ENCODE results near the gene IVL. TPM values are rescaled to one million over a fixed set of nuclear protein-coding genes. Genes with fewer than 3 reads are reported as not detected.
A peak's percentile ranks its signal among the peaks of the same experiment; 100 is the strongest.

Gene IVL
- total RNA-seq, 4 donors from 2014 or later: not detected

DNA sequence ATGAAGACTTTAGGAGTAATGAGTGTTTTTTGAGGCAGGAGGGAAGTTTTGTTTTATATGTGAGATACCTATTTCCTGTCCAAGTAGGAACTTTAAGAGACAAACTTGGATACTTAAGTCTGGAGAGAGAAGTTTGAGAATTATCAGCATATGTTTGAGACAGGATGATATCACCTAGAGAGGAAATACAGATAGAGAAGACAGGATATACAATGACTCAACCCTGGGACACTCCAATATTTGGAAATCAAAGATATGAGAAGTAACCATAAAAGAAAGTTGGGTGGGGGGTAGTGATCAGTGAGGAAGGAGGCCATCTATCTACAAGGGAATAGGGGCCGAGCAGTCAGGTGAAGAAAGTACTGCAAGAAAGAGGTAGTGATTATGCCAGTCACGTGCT is 42.0 kb upstream of the IVL start:
- Histone ChIP-seq H3K4me3 (no peak overlapping the region), H3K4me1 (no peaks in the 10 kb centered on the region), H3K36me3 (no peaks in the 10 kb centered on the region), H3K27ac (no peak overlapping the region), H3K9me3 (no peaks in the 10 kb centered on the region), H3K27me3 (no peaks in the 10 kb centered on the region)
- DNase-seq (ENCODE audit: low spot score in 2 of 2): no peak
- TF ChIP-seq CTCF (IDR thresholded peaks at IDR 0.05): no peak
- no peak for TF ChIP-seq POLR2A (IDR thresholded peaks at IDR 0.05)
- TF ChIP-seq EP300 (IDR thresholded peaks at IDR 0.05): no peak
- WGBS, 2 donors: 77 to 87% methylated on average over 2 of the region's 2 CpGs

DNA sequence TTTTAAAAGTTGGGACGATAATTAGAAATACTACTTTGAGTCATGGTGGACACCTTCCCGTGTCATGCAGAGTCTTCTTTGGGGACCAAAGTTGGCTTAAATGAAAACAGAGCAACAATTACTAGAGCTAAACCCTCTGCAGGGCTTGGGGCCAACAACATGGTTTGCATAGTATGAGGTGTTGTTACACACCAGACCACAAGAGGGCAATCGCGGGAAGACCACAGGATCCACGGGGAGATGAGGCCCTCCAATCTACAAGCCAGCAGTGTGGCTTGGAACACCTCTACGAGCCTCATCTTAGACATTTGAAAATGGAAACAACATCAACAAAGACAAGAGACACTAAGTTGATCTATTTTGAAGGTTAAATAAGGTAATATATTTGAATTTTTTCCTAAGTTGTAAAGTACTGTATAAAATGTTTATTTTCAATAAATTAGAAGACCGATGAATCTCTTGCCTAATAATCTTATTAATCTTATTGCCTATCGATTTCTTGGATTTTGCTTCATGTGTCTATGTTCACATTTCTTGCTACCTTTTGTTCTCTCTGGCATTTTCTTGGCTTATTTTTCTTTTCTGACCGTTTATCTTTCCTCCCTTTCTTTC is 38.4 kb upstream of the IVL start:
- Histone ChIP-seq H3K27me3 (no peaks in the 10 kb centered on the region), H3K36me3 (no peaks in the 10 kb centered on the region), H3K9me3 (no peaks in the 10 kb centered on the region), H3K27ac (no peak overlapping the region), H3K4me3 (no peak overlapping the region), H3K4me1 (no peaks in the 10 kb centered on the region)
- DNase-seq (ENCODE audit: low spot score in 2 of 2): peak; percentile 30 to 69
- WGBS, 2 donors: 34% methylated on average over 9 of the region's 9 CpGs
- TF ChIP-seq POLR2A (IDR thresholded peaks at IDR 0.05): no peak
- TF ChIP-seq CTCF (IDR thresholded peaks at IDR 0.05): peak; percentile 44 to 52 (median 47)
- TF ChIP-seq EP300 (IDR thresholded peaks at IDR 0.05): no peak

- Histone ChIP-seq H3K4me3 (no peak overlapping the region), H3K4me1 (no peaks in the 10 kb centered on the region), H3K36me3 (no peaks in the 10 kb centered on the region), H3K27me3 (no peaks in the 10 kb centered on the region), H3K9me3 (no peaks in the 10 kb centered on the region), H3K27ac (no peak overlapping the region)
- TF ChIP-seq POLR2A (IDR thresholded peaks at IDR 0.05): no peak
- TF ChIP-seq EP300 (IDR thresholded peaks at IDR 0.05): no peak
- no peak for TF ChIP-seq CTCF (IDR thresholded peaks at IDR 0.05)
- no peak for DNase-seq (ENCODE audit: low spot score in 2 of 2)
- WGBS, 2 donors: 42 to 53% methylated on average over 14 to 17 of the region's 17 CpGs
Observed at GRCh38 chr1:152870831-152871730, 37.3 kb upstream of the IVL start.

DNA sequence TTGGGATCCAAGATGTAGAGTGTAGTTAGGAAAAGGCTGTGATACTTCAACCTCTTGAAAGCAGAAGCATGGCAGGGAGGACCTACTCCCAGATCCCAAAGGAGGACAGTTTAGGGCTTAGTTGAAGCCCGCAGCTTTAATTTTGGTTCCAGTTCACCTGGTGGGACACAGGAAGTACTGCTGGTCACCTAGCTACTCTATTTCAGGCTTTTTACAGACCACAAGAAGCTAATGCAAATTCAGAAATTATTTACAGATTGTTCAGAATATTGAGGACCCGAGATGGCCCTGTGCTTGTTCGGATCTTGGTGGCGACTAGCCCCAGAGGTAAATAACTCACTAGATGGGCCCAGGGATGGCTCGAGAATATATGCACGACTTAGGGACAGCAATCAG is 36.6 kb upstream of the IVL start:
- Histone ChIP-seq H3K9me3 (no peaks in the 10 kb centered on the region), H3K4me3 (no peak overlapping the region), H3K27ac (no peak overlapping the region), H3K36me3 (no peaks in the 10 kb centered on the region), H3K4me1 (no peaks in the 10 kb centered on the region), H3K27me3 (no peaks in the 10 kb centered on the region)
- 89 to 93% methylated on average over 6 of the region's 6 CpGs for WGBS, 2 donors
- no peak for TF ChIP-seq POLR2A (IDR thresholded peaks at IDR 0.05)
- no peak for TF ChIP-seq EP300 (IDR thresholded peaks at IDR 0.05)
- no peak for TF ChIP-seq CTCF (IDR thresholded peaks at IDR 0.05)
- no peak for DNase-seq (ENCODE audit: low spot score in 2 of 2)

DNA sequence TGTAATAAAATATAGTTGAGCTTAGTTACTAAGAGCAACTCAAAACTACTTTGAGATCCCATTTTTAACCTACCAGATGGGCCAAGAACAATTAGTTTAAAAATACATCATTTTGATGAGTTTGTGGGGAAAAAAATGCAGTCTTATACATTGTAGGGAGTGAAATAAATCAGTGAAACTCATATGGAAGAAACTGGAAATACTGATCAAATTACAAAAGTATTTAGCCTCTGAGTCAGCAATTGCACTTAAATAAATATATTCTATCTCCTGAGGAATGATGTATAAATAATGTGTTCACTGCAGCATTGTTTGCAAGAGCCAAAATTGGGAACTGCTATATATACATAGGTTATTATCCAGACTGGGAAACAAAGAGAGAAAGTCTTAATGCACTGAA is 34.9 kb upstream of the IVL start:
- DNase-seq (ENCODE audit: low spot score in 2 of 2): no peak
- no peaks in the 10 kb centered on the region for H3K4me1 ChIP-seq
- TF ChIP-seq POLR2A (IDR thresholded peaks at IDR 0.05): no peak
- TF ChIP-seq CTCF (IDR thresholded peaks at IDR 0.05): no peak
- TF ChIP-seq EP300 (IDR thresholded peaks at IDR 0.05): no peak
- no peak overlapping the region for H3K4me3 ChIP-seq
- H3K27ac ChIP-seq: no peak overlapping the region
- H3K36me3 ChIP-seq: no peaks in the 10 kb centered on the region
- H3K27me3 ChIP-seq: no peaks in the 10 kb centered on the region
- no peaks in the 10 kb centered on the region for H3K9me3 ChIP-seq

Measured in tibial nerve (tissue), 4 donors.